ENCODE data around the gene HSP90AB1.

The HSP90AB1 gene

DNA sequence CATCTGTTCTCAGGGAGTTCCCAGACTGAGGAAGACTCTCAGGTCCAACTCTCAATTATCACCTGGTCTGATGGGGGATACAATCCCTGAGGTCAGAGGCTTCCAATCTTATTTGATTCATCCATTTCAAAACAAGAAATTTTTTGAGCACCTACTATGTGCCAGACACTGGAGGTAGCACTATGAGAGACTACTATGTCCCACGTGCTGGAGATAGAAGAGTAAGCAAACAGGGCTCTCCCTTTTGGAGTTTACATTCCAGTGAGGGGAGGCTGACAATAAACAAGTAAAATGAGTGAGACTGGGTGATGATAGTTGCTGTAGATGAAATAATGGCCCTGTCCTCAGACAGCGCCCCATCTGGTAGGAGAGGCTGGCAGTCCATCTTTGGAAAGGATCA lies 39.8 kb downstream of the HSP90AB1 start:
- Histone ChIP-seq H3K36me3 (ENCODE audit: control insufficient read depth, low read length) (no peaks in the 10 kb centered on the region), H3K4me3 (ENCODE audit: low read length) (no peak overlapping the region), H3K27me3 (ENCODE audit: control insufficient read depth, low read length) (peaks cover 37% of the 10 kb centered on the region)

DNA sequence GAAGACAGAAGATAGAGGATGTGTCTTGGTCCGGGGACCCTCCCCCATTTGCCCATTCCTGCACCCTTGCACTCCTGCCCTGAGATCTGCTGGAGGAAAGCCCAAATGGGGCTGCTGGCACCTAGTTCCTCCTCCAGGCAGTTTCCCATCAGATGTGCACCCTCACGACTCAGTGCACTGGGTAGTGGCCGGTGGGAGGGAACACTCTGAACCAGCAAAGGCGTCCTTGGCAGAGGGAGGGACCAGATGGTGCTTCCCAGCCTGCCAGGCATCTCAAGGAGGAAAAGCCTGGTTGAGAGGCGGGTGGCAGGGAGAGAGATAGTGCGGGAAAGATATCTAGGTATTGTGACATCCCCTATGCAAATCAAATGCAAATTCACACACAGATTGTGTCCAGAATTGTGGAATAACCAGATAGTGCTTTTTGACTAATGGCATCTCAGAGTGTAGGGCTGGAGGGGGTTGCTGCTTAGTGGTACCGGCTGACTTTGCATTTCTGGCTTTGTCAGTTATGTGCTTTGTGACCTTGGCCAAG lies 42.9 kb downstream of the HSP90AB1 start:
- Histone ChIP-seq H3K27me3 (ENCODE audit: control insufficient read depth, low read length) (peaks cover 41% of the 10 kb centered on the region), H3K4me3 (ENCODE audit: low read length) (no peak overlapping the region)

More for the DNA sequence above, 39.8 kb downstream of the HSP90AB1 start:
- Histone ChIP-seq H3K79me2 (ENCODE audit: control insufficient read depth, low read length) (no peaks in the 10 kb centered on the region), H4K20me1 (ENCODE audit: control insufficient read depth, insufficient read depth, low read depth, low read length) (no peaks in the 10 kb centered on the region), H3K27ac (ENCODE audit: low read depth, low read length) (no peak overlapping the region), H3K9me3 (ENCODE audit: control insufficient read depth, insufficient read depth, low read length) (no peaks in the 10 kb centered on the region), H3K4me2 (ENCODE audit: low read length) (no peak overlapping the region), H3F3A (ENCODE audit: control insufficient read depth, insufficient read depth) (no peaks in the 10 kb centered on the region), H3K4me1 (ENCODE audit: control insufficient read depth, low read length) (no peaks in the 10 kb centered on the region), H3K9me2 (replicated peaks; ENCODE audit: control insufficient read depth, low read length) (no peaks in the 10 kb centered on the region)
- TF ChIP-seq EZH2phosphoT487 (IDR thresholded peaks at IDR 0.05; ENCODE audit: borderline replicate concordance, low read length) = no peak
- TF ChIP-seq, protein P1, sequence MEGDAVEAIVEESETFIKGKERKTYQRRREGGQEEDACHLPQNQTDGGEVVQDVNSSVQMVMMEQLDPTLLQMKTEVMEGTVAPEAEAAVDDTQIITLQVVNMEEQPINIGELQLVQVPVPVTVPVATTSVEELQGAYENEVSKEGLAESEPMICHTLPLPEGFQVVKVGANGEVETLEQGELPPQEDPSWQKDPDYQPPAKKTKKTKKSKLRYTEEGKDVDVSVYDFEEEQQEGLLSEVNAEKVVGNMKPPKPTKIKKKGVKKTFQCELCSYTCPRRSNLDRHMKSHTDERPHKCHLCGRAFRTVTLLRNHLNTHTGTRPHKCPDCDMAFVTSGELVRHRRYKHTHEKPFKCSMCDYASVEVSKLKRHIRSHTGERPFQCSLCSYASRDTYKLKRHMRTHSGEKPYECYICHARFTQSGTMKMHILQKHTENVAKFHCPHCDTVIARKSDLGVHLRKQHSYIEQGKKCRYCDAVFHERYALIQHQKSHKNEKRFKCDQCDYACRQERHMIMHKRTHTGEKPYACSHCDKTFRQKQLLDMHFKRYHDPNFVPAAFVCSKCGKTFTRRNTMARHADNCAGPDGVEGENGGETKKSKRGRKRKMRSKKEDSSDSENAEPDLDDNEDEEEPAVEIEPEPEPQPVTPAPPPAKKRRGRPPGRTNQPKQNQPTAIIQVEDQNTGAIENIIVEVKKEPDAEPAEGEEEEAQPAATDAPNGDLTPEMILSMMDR (IDR thresholded peaks at IDR 0.05; ENCODE audit: low read depth, low read length, poor library complexity, severe bottlenecking) = no peak

DNA sequence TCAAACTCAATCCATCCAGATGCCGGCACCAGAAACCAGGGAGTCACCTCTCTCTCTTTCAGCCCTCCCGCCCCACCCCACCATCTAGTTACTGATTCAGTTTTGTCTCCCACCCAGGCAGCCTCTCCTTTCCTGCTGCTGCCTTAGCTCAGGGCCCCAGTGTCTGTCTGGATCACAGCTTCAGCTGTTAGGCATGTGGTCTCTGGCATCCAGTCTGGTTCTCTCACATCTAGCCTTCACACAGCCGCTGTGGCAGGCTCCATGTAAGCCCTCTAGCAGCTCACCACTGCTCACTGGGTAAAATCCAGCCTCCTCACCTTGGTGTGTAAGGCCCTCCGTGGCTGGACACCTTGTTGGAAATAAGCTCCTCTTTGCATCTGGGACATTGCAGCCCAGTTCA lies 44.9 kb downstream of the HSP90AB1 start:
- TF ChIP-seq EZH2phosphoT487 (IDR thresholded peaks at IDR 0.05; ENCODE audit: borderline replicate concordance, low read length) = no peak
- Histone ChIP-seq H3K4me2 (ENCODE audit: low read length) (no peak overlapping the region), H3K4me1 (ENCODE audit: control insufficient read depth, low read length) (no peaks in the 10 kb centered on the region), H3F3A (ENCODE audit: control insufficient read depth, insufficient read depth) (no peaks in the 10 kb centered on the region), H3K27ac (ENCODE audit: low read depth, low read length) (no peak overlapping the region), H3K27me3 (ENCODE audit: control insufficient read depth, low read length) (peaks cover 49% of the 10 kb centered on the region), H3K79me2 (ENCODE audit: control insufficient read depth, low read length) (no peaks in the 10 kb centered on the region), H3K9me3 (ENCODE audit: control insufficient read depth, insufficient read depth, low read length) (no peaks in the 10 kb centered on the region), H3K36me3 (ENCODE audit: control insufficient read depth, low read length) (no peaks in the 10 kb centered on the region), H4K20me1 (ENCODE audit: control insufficient read depth, insufficient read depth, low read depth, low read length) (peaks cover 3% of the 10 kb centered on the region; the same call in 1 of the 2 replicates), H3K9me2 (replicated peaks; ENCODE audit: control insufficient read depth, low read length) (no peaks in the 10 kb centered on the region), H3K4me3 (ENCODE audit: low read length) (no peak overlapping the region)

More for the DNA sequence above, 42.9 kb downstream of the HSP90AB1 start:
- no peaks in the 10 kb centered on the region for H4K20me1 ChIP-seq (ENCODE audit: control insufficient read depth, insufficient read depth, low read depth, low read length)
- no peaks in the 10 kb centered on the region for H3K9me3 ChIP-seq (ENCODE audit: control insufficient read depth, insufficient read depth, low read length)
- H3K4me1 ChIP-seq (ENCODE audit: control insufficient read depth, low read length) = no peaks in the 10 kb centered on the region
- no peaks in the 10 kb centered on the region for H3F3A ChIP-seq (ENCODE audit: control insufficient read depth, insufficient read depth)
- no peak overlapping the region for H3K4me2 ChIP-seq (ENCODE audit: low read length)
- H3K36me3 ChIP-seq (ENCODE audit: control insufficient read depth, low read length) = no peaks in the 10 kb centered on the region
- no peaks in the 10 kb centered on the region for H3K79me2 ChIP-seq (ENCODE audit: control insufficient read depth, low read length)
- no peak overlapping the region for H3K27ac ChIP-seq (ENCODE audit: low read depth, low read length)
- H3K9me2 ChIP-seq (replicated peaks; ENCODE audit: control insufficient read depth, low read length) = no peaks in the 10 kb centered on the region
- no peak for TF ChIP-seq EZH2phosphoT487 (IDR thresholded peaks at IDR 0.05; ENCODE audit: borderline replicate concordance, low read length)
- TF ChIP-seq, protein P1 (IDR thresholded peaks at IDR 0.05; ENCODE audit: low read depth, low read length, poor library complexity, severe bottlenecking) = no peak

DNA sequence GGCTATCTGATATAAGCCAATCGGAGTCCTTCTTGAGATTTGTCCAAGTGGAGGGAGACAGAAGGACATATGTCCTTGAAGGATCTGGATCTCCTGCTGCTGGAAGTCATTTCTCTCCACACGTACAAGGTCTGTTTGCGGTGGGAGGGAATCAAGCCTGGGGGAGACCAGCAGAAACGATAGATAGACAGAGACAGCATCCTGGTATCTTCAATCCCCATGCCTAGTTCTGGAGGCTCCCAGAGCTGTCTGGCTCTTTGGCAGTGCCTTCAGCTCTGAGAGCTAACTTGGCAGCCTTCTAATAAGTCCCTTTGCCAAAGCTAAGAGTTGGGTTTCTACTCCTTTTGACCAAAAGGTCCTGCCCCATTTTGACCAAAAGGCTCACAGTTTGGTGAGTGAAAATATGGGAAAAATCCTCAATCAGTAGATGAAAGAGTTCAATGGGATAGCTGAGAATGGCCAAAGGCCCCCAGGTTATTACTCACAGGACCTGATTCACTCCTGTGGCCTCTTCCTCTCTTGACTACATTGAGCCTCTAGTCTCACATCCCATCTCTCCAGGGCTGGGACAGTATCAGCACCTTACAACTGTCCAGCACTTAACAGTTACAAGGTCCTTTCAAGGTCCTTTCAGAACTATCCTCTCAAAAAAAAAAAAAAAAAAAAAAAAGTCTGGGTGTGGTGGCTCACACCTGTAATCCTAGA lies 45.9 kb downstream of the HSP90AB1 start:
- H3K79me2 ChIP-seq (ENCODE audit: control insufficient read depth, low read length) = no peaks in the 10 kb centered on the region
- H3K4me3 ChIP-seq (ENCODE audit: low read length) = no peak overlapping the region
- H3K4me1 ChIP-seq (ENCODE audit: control insufficient read depth, low read length) = no peaks in the 10 kb centered on the region
- H4K20me1 ChIP-seq (ENCODE audit: control insufficient read depth, insufficient read depth, low read depth, low read length) = peaks cover 3% of the 10 kb centered on the region; the same call in 1 of the 2 replicates
- H3K27me3 ChIP-seq (ENCODE audit: control insufficient read depth, low read length) = peaks cover 52% of the 10 kb centered on the region
- H3K9me2 ChIP-seq (replicated peaks; ENCODE audit: control insufficient read depth, low read length) = no peaks in the 10 kb centered on the region
- no peaks in the 10 kb centered on the region for H3K36me3 ChIP-seq (ENCODE audit: control insufficient read depth, low read length)
- H3K4me2 ChIP-seq (ENCODE audit: low read length) = no peak overlapping the region
- TF ChIP-seq, protein P1 (IDR thresholded peaks at IDR 0.05; ENCODE audit: low read depth, low read length, poor library complexity, severe bottlenecking) = no peak
- no peak for TF ChIP-seq EZH2phosphoT487 (IDR thresholded peaks at IDR 0.05; ENCODE audit: borderline replicate concordance, low read length)
- H3F3A ChIP-seq (ENCODE audit: control insufficient read depth, insufficient read depth) = no peaks in the 10 kb centered on the region
- no peaks in the 10 kb centered on the region for H3K9me3 ChIP-seq (ENCODE audit: control insufficient read depth, insufficient read depth, low read length)
- no peak overlapping the region for H3K27ac ChIP-seq (ENCODE audit: low read depth, low read length)
